ENCODE measurements around the gene CLINT1. TPM values are rescaled to one million over a fixed set of nuclear protein-coding genes. Genes with fewer than 3 reads are reported as not detected.
A peak's percentile ranks its signal among the peaks of the same experiment; 100 is the strongest.
"Not testable (repeated sequence)": the region's sequence is repeated elsewhere in the genome, so short reads cannot be mapped to it uniquely, and the experiment has no call there.

CLINT1 gene
- total RNA-seq, 1 donor = 118 TPM

GRCh38 chr5:157893611-157894010 lies 34.7 kb upstream of the CLINT1 start:
- no peak for TF ChIP-seq CTCF (IDR thresholded peaks at IDR 0.05; ENCODE audit: insufficient read depth, low read depth, low read length)
- DNase-seq (ENCODE audit: low read depth) = no peak

GRCh38 chr5:157892974-157893373 lies 34.0 kb upstream of the CLINT1 start:
- DNase-seq (ENCODE audit: low read depth) = no peak
- H3K4me3 ChIP-seq (ENCODE audit: low read depth, low read length) = no peak overlapping the region
- no peak for TF ChIP-seq CTCF (IDR thresholded peaks at IDR 0.05; ENCODE audit: insufficient read depth, low read depth, low read length)

More at GRCh38 chr5:157893611-157894010, 34.7 kb upstream of the CLINT1 start:
- no peak overlapping the region for H3K4me3 ChIP-seq (ENCODE audit: low read depth, low read length)

GRCh38 chr5:157890836-157891597 lies 32.1 kb upstream of the CLINT1 start:
- DNase-seq (ENCODE audit: low read depth) = peak; percentile 6
- H3K4me3 ChIP-seq (ENCODE audit: low read depth, low read length) = no peak overlapping the region
- TF ChIP-seq CTCF (IDR thresholded peaks at IDR 0.05; ENCODE audit: insufficient read depth, low read depth, low read length) = no peak

GRCh38 chr5:157888814-157889532 lies 30.0 kb upstream of the CLINT1 start:
- DNase-seq (ENCODE audit: low read depth) = no peak
- no peak overlapping the region for H3K4me3 ChIP-seq (ENCODE audit: low read depth, low read length)
- no peak for TF ChIP-seq CTCF (IDR thresholded peaks at IDR 0.05; ENCODE audit: insufficient read depth, low read depth, low read length)

- DNase-seq (ENCODE audit: low read depth) = no peak
- no peak overlapping the region for H3K4me3 ChIP-seq (ENCODE audit: low read depth, low read length)
- no peak for TF ChIP-seq CTCF (IDR thresholded peaks at IDR 0.05; ENCODE audit: insufficient read depth, low read depth, low read length)
Measured at GRCh38 chr5:157886796-157887380, 27.9 kb upstream of the CLINT1 start.

- not testable (repeated sequence) for H3K4me3 ChIP-seq (ENCODE audit: low read depth, low read length); DNase-seq (ENCODE audit: low read depth)
Measured at GRCh38 chr5:157885051-157885450, 26.1 kb upstream of the CLINT1 start.

GRCh38 chr5:157881498-157881897 lies 22.6 kb upstream of the CLINT1 start:
- not testable (repeated sequence) for DNase-seq (ENCODE audit: low read depth); H3K4me3 ChIP-seq (ENCODE audit: low read depth, low read length)
